Measurements from ENCODE around the gene RNF182. TPM values are rescaled to one million over a fixed set of nuclear protein-coding genes. Genes with fewer than 3 reads are reported as not detected.

The RNF182 gene
- total and polyA plus RNA-seq, 9 of the 15 experiments (the other 6 are each of a cell fraction or from before 2014, with no cell fraction given) = 12.8 to 22.8 (median 17.5) TPM

DNA sequence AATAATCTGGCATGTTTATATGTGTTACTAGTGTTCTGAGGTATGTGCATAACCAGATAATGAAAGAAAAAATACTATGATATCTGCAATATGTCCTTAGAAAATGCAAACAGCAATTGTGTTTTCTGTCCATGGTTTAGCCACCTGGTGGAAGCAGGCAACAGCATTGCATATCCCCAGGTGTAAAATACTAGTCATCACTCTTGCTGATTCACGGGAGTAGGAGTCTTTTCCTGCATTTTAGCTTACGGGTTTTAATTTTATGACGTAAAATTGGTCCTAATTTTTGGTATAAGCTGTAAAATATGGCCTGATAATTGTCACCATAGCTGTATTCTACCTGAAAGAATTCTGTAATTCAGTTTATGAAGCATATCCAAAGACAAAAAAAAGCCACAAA, 2.5 kb downstream of the RNF182 start (continued):
- TF ChIP-seq ZNF239 (CRISPR knock-in tag; IDR thresholded peaks at IDR 0.05) (no peak), RB1 (IDR thresholded peaks at IDR 0.05; ENCODE audit: low read depth) (no peak), CHD2 (IDR thresholded peaks at IDR 0.05; ENCODE audit: low read depth, low read length) (no peak), SMARCC2 (IDR thresholded peaks at IDR 0.05; ENCODE audit: low read depth) (peak; percentile 62; the same call in 1 of the 2 replicates), STAT5A (IDR thresholded peaks at IDR 0.05; ENCODE audit: borderline replicate concordance, low read length) (no peak), ZNF274 (IDR thresholded peaks at IDR 0.05; ENCODE audit: borderline replicate concordance, low read depth, low read length) (no peak), SMC3 (conservative IDR thresholded peaks at IDR 0.05; ENCODE audit: insufficient read depth, low read depth, low read length) (peak; percentile 49; the same call in 1 of the 2 replicates), TGIF2 (CRISPR knock-in tag; IDR thresholded peaks at IDR 0.05) (no peak), ZNF77 (CRISPR knock-in tag; IDR thresholded peaks at IDR 0.05) (no peak), ZNF766 (CRISPR knock-in tag; conservative IDR thresholded peaks at IDR 0.05) (no peak)
- TF ChIP-seq, protein P1, sequence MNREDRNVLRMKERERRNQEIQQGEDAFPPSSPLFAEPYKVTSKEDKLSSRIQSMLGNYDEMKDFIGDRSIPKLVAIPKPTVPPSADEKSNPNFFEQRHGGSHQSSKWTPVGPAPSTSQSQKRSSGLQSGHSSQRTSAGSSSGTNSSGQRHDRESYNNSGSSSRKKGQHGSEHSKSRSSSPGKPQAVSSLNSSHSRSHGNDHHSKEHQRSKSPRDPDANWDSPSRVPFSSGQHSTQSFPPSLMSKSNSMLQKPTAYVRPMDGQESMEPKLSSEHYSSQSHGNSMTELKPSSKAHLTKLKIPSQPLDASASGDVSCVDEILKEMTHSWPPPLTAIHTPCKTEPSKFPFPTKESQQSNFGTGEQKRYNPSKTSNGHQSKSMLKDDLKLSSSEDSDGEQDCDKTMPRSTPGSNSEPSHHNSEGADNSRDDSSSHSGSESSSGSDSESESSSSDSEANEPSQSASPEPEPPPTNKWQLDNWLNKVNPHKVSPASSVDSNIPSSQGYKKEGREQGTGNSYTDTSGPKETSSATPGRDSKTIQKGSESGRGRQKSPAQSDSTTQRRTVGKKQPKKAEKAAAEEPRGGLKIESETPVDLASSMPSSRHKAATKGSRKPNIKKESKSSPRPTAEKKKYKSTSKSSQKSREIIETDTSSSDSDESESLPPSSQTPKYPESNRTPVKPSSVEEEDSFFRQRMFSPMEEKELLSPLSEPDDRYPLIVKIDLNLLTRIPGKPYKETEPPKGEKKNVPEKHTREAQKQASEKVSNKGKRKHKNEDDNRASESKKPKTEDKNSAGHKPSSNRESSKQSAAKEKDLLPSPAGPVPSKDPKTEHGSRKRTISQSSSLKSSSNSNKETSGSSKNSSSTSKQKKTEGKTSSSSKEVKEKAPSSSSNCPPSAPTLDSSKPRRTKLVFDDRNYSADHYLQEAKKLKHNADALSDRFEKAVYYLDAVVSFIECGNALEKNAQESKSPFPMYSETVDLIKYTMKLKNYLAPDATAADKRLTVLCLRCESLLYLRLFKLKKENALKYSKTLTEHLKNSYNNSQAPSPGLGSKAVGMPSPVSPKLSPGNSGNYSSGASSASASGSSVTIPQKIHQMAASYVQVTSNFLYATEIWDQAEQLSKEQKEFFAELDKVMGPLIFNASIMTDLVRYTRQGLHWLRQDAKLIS (CRISPR knock-in tag; IDR thresholded peaks at IDR 0.05) = no peak
- TF ChIP-seq, protein P2, sequence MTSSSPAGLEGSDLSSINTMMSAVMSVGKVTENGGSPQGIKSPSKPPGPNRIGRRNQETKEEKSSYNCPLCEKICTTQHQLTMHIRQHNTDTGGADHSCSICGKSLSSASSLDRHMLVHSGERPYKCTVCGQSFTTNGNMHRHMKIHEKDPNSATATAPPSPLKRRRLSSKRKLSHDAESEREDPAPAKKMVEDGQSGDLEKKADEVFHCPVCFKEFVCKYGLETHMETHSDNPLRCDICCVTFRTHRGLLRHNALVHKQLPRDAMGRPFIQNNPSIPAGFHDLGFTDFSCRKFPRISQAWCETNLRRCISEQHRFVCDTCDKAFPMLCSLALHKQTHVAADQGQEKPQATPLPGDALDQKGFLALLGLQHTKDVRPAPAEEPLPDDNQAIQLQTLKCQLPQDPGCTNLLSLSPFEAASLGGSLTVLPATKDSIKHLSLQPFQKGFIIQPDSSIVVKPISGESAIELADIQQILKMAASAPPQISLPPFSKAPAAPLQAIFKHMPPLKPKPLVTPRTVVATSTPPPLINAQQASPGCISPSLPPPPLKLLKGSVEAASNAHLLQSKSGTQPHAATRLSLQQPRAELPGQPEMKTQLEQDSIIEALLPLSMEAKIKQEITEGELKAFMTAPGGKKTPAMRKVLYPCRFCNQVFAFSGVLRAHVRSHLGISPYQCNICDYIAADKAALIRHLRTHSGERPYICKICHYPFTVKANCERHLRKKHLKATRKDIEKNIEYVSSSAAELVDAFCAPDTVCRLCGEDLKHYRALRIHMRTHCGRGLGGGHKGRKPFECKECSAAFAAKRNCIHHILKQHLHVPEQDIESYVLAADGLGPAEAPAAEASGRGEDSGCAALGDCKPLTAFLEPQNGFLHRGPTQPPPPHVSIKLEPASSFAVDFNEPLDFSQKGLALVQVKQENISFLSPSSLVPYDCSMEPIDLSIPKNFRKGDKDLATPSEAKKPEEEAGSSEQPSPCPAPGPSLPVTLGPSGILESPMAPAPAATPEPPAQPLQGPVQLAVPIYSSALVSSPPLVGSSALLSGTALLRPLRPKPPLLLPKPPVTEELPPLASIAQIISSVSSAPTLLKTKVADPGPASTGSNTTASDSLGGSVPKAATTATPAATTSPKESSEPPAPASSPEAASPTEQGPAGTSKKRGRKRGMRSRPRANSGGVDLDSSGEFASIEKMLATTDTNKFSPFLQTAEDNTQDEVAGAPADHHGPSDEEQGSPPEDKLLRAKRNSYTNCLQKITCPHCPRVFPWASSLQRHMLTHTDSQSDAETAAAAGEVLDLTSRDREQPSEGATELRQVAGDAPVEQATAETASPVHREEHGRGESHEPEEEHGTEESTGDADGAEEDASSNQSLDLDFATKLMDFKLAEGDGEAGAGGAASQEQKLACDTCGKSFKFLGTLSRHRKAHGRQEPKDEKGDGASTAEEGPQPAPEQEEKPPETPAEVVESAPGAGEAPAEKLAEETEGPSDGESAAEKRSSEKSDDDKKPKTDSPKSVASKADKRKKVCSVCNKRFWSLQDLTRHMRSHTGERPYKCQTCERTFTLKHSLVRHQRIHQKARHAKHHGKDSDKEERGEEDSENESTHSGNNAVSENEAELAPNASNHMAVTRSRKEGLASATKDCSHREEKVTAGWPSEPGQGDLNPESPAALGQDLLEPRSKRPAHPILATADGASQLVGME (CRISPR knock-in tag; IDR thresholded peaks at IDR 0.05) = no peak
- TF ChIP-seq, protein P3, sequence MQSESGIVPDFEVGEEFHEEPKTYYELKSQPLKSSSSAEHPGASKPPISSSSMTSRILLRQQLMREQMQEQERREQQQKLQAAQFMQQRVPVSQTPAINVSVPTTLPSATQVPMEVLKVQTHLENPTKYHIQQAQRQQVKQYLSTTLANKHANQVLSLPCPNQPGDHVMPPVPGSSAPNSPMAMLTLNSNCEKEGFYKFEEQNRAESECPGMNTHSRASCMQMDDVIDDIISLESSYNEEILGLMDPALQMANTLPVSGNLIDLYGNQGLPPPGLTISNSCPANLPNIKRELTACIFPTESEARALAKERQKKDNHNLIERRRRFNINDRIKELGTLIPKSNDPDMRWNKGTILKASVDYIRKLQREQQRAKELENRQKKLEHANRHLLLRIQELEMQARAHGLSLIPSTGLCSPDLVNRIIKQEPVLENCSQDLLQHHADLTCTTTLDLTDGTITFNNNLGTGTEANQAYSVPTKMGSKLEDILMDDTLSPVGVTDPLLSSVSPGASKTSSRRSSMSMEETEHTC (IDR thresholded peaks at IDR 0.05) = no peak
- TF ChIP-seq, protein P4, sequence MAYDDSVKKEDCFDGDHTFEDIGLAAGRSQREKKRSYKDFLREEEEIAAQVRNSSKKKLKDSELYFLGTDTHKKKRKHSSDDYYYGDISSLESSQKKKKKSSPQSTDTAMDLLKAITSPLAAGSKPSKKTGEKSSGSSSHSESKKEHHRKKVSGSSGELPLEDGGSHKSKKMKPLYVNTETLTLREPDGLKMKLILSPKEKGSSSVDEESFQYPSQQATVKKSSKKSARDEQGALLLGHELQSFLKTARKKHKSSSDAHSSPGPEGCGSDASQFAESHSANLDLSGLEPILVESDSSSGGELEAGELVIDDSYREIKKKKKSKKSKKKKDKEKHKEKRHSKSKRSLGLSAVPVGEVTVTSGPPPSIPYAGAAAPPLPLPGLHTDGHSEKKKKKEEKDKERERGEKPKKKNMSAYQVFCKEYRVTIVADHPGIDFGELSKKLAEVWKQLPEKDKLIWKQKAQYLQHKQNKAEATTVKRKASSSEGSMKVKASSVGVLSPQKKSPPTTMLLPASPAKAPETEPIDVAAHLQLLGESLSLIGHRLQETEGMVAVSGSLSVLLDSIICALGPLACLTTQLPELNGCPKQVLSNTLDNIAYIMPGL (CRISPR knock-in tag; IDR thresholded peaks at IDR 0.05) = no peak
